Sigmoid colon (tissue), 3 donors: ENCODE results near the gene DPEP2NB.

Source experiments
- CTCF ChIP-seq, 4 experiments: fragments of 450-650 bp in 3 of 4; fragments of 200-600 bp in 1 of 4; IDR thresholded peaks; one replicate each; pipeline ENCODE4 v1.5.1; 2016 to 2019; ENCODE audit warnings: antibody characterized with exemption in 4 of 4, mild to moderate bottlenecking in 3 of 4, moderate library complexity in 2 of 4
- POLR2A ChIP-seq, 2 donors: fragments of 450-650 bp; IDR thresholded peaks; one replicate each; pipeline ENCODE4 v1.6.1; 2016; ENCODE audit warnings: antibody characterized with exemption in 2 of 2, mild to moderate bottlenecking in 2 of 2, moderate library complexity in 2 of 2

DNA sequence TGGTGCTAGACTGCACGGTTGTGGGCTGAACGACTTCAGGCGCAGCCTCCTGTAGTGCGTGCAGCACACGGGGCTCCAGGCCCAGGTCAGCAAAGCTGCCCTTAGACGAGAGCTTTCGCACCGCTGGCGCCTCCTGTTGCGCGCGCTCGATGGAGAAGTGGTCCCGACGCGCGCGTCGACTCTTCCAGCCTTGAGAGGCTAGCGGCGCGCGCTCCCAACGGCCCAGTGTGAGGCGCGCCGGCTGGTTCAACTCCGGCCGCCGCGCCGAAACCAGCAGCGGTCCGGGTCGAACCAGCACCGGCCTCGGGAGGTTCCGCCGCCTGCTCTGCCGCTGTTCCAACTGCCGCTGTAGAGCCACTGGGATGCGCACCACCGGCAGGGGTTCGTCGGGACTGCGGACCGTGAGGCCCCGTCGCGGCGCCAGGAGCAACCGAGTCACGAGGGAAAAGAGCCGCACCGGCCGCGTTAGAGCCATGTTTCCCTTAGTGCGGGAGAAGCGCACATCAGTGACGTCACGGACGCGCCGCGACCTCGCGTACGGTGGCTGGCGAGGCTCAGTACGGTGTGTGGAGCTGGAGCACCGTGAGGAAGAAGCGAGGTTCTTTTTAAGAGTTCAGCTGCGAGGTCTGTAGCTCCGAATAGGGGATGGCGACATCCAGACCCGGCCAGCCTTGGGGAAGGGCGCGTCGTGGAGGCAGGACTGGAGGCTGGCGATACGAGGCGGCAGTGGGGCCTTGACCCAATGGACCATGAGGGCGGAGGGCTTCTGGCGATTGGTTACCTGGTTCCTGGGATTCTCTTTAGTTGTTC lies 7.2 kb upstream of the DPEP2NB start, which contains the start of the genes DDX28 and DUS2:
- TF ChIP-seq CTCF (IDR thresholded peaks at IDR 0.05) (no peak), POLR2A (IDR thresholded peaks at IDR 0.05) (peak; percentile 36 to 37)
